ENCODE measurements around the gene PEX10.

PEX10 gene

DNA sequence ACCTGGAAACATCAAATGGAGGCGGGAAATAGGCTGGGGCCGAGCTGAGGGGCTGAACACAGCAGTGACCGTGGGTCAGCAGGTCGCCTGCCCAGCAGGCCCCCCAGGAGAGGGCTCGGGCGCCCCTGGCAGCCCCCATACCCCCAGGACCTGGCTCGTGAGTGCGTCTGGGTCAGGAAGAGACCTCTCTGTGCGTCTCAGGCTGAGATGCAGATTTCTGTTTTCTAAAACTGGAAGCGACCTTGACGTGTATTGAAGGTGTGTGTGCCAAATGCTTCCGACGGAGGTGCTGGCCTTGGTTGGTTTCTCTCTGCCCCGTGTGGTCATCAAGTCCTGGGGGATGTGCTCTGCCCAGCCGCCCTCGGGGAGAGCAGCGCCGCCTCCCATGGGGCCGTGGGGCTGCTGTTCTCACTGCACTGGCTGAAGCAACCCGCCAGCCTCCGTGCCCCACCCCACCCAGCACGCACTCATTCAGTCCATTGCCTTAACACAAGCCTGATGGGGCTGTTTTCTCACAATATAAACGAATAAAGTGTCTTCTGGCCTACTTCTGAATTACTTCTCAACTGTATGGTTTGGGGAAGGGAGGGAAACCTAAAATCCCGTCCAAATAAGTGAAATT, 7.4 kb downstream of the PEX10 start:
- DNase-seq (ENCODE audit: low spot score), result no peak

DNA sequence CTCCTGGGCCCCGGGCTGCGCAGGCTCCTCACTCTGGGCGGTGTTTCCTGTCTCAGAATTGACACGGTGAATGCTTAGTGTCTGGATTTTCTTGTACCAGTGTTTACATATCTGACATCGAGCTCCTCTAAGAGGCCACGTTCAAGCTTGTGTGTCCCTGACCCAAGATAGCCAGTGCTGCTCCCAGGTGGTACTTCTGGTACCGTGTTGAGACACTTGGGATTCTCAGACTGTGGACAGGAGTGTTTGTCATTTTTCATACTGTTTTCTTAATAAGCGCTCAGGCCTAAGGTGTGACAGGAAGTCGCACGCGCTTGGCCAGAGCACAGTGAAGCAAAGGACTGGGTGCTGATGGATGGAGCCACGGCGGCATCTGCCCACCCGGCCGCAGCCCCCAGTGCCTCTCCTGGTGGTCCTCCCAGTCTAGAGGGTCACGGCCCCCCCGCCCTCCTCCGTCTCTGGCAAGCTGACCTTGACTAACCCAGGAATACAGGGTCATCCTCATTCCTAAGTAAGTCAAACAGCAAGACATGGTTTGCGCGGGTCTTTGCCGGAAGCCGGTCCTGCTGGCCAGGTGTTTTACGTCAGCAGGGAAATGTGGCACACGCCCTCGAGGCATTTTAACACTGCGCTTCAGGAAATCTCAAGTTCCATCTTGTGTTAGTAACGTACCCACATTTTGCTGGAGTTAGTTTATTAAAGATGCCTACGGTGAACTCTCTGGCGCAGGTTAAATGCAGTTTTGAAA, 8.0 kb downstream of the PEX10 start:
- no peak for DNase-seq (ENCODE audit: low spot score)

DNA sequence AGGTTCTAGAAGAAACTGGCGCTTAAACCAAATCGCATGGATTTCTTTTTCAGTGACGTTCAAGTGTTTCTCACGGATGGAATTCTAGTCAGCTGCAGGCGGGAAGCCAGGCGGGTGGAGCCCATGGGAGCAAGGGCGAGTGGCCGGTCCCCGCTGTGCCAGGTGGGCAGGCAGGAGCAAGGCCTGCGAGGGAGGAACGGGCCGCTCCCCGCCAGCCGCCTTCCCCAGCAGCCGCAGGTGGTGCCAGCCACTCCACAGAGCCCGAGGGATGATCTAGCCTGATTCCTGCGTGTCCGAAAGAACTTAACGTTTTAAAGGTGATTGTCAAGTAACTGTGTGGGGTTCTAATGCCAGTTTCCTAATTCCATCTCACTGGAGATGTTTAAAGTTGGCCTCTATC, 9.1 kb downstream of the PEX10 start:
- no peak for DNase-seq (ENCODE audit: low spot score)

DNA sequence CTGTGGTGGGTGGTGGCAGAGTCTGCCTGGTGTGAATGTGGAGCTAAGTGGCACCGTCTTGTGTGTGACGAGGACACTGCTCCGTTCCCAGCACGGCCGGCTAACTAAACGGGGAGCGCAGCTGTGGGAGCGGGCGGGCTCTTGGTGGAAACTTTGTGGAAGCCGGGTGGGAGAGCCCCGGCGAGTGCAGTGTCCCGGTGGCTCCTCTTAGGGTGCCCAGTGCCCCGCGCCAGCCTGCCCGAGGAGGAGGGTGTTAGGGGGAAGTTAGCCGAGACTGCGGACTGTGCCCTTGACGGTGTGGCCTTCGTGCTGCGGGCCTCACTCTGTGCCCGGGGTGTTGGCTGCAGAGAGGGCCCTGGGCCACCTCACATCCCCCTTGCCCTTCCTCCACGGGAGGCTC, 9.9 kb downstream of the PEX10 start:
- no peak for DNase-seq (ENCODE audit: low spot score)

DNA sequence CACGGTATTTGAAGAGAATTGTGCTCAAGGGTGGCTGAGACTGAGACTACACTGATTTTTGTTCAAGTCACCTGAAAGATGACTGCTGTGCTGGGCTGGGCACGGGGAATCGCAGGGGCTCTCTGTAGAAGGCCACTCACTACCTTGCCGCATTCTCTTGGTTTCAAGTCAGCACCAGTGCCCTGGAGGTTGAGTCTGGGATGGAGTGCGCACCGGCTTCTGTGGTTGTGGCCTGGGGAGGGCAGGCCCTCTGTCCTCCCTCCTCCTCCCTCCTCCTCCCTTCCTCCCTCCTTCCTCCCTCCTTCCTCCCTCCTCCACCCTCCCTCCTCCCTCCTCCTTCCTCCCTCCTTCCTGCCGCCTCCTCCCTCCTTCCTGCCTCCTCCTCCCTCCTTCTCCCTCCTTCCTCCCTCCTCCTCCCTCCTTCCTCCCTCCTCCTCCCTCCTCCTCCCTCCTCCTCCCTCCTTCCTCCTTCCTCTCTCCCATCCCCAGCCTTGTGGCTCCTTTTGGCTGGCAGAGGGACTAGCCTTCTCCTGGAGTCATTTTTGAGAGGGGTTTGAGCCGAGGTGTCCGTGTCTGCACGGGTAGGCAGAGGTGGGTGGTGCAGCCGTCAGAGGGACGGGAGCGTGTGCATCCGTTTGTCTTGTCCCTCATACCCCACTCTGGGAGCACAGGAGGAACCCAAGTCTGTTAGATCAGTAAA, 11.3 kb downstream of the PEX10 start:
- no peak for DNase-seq (ENCODE audit: low spot score)

DNA sequence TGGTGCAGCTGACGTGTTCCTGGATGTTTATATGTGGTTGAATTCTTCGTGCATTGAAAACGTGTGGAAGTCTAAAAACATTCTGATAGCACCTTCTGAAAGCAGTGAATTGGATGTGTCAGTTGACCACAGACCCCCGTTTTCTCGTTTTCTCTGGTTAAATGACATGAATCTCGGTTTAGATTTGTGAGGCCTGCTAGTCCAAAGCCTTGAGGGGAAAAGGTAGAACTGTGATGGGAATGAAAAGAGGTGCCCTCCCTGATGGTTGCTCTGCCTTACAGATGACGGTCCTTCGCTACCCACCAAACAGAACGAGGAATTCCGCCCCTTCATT, 11.8 kb downstream of the PEX10 start:
- no peak for DNase-seq (ENCODE audit: low spot score)

DNA sequence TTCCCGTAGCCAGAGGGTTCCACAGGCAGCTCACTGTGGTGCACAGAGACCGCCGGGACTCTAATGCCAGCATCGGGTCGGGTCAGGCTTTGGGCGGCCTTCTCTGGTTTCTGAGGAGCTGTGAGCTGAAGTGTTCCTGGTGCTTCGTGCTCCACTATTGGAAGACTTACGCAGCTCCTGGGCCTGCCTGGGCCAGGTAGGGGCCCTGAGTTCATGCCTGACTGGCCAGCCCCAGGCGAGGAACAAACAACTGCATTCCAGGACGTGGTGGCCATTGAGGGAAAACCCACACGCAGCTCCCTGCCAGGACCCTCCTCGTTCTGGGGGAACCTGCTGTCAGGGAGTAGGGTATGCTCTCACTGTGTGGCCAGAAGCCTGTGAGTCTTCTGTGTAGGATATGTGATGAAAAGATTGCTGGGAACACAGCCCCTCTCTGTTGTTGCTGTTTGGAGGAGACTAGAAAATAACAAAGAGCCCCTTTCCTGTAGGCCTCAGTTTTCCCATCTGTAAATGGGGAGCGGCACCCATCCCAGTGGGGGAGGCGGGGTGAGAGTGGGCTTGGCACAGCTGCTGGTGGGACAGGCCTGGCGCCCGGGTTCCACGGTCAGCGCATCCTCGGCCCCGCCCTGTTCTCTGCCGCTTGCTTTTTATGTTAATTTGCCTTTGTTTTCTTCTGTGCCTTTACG, 12.3 kb downstream of the PEX10 start:
- DNase-seq (ENCODE audit: low spot score), result no peak

DNA sequence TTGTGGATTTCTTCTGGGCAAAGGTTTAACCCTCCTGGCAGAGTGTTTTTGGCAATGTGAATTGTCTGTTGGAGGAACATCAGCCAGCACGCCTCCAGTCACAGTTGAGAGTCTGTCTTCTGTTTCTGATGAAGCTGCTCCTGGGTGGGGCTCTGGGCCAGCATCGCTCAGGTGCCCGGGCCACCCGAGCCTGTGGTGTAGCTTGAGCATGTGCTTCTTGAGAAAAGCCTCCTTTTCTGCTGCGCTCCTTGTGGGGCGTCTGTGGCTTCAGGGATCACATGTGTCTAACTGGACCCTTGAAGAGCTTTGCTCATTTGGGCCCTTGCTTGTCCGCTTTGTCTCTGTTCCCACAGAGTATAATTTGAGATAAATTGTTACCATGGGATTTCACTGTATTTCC, 13.5 kb downstream of the PEX10 start:
- DNase-seq (ENCODE audit: low spot score), result no peak

DNA sequence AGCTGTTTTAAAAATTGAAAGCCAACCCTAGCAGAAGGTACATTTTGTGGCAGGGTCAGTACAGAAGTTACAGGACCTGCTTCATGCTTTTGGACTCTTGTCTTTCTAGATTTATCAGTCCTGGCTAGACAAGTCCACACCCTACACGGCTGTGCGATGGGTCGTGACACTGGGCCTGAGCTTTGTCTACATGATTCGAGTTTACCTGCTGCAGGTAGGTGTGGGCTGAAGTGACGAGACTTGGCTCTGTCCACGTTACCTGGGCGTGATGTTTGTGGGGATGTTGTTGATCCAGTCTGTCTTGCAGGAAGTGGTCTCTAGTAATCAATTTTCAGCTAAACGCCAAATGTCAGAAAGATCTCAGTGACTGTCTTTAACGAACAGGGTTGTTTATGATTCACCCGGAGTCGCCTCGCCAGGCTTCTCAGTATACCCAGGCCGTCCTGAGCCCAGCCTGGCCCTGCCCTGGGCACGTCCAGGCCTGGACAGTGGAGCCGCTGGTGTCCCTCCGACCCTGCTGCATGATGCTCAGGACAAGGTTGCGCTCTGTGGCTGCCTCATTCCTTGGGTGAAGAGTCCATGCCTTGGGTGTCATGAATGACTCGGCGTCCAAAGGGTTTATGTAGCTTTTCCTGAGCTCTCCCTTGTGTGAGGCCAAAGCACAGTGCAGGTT, 15.2 kb downstream of the PEX10 start:
- no peak for DNase-seq (ENCODE audit: low spot score)

DNA sequence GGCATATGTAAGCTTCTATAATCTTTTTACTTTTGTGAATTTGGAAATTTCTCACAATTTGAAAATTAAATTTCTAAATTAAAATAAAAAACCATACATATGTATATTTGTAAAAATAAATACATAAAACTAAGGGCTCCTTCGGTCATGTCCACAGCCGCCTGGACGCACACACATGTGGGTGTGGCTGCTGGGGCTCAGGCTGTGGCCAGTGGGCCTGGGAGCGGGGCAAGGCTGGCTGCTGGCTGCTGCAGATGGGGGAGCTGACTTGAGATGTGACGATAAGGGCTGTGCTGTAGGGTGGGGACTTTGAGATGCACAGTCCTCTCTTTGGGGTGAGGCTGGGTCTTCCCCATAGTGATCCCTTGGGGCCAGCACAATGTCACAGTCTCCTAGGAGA, 15.9 kb downstream of the PEX10 start:
- DNase-seq (ENCODE audit: low spot score), result no peak

DNA sequence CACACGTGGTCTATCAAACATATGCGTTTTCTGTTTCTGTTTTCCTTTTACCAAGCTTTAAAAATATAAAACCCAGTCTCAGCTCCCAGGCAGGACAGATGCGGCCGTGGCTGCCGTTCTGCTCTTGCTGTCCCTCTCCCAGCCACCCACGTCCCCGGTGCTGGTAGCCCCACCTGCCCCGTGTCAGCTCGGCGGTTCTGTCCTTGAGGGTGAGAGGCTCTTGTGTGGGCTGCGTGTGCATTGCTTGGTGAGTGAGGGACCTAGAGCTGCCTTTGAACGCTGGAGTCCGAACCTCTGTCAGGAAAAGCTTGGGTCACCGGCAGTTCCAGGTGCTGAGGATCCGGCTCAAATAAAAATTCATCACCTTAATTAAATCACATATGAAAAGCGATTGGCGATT, 16.3 kb downstream of the PEX10 start:
- DNase-seq (ENCODE audit: low spot score), result no peak

DNA sequence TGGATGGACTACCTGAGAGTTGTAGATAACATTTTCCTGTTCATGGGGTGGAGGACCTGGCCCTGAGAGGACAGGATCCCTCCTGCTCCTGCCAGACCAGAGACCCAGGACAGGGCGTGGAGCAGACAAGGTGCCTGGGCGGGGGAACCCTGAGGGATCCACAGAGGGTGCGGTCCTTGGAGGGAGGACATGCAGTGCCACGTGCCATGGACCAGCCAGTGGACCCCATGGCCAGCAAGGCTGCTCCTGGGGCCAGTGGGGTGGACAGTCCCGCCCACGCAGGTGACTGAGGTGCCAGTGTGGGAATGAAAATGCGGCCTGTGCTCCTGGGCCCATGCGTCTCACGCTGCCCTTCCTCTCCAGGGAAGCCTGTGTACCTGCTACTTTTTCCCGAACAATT, 17.1 kb downstream of the PEX10 start:
- DNase-seq (ENCODE audit: low spot score), result no peak

DNA sequence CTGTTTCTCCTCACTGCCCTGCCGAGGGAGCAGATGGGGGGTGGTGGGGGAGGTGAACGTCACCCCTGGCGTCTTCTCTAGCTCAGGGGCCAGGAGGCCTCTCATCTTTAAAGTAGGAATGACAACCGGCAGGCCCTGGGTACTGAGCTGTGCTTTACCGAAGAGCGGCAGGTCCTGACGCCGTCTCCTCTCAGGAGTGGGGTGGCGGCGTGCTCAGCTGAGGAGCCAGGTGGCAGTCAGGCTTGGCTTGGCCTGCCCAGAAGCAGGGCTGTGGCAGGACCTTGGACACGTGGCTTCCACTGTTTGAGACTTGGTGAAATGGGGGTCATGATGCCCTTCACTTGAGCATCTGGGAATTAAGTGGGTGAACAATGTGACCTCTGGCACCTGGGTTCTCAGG, 17.6 kb downstream of the PEX10 start:
- no peak for DNase-seq (ENCODE audit: low spot score)

DNA sequence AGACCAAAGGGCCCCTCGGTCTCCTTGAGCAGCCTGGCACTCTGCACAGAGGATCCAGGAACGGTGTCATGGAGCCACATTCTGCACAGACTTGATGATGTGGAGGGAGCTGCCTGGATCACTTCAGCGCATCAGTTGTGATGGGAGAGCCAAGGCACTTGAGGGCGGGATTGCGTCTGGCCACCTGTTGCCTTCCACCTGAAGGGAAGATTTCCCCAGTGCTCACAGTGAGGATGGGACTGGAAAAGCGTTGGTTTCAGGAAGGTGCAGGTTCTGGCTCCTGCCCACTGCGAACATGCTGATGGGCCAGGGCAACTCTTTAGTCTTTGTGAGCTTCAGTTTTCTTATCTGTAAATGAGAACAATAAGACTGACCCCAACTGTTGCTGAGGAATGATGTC, 18.1 kb downstream of the PEX10 start:
- no peak for DNase-seq (ENCODE audit: low spot score)

DNA sequence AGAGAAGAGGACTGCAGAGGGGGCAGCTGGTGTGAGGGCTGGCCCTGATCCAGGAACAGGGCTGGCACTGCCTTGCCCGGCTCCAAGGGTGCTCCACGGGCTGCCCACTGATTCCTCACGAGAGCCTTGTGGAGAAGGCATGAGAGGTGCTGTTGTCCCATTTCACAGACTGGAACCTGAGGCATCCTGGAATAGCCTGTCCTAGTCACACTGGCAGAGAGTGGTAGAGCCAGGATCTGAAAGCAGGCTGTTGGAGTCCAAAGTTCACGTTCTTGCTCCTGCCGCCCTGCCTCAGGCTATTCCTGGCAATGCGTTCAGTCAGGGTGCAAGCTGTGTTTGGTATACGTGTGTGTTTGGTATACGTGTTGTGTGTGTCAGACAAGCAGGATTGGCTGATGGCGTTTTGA, 18.9 kb downstream of the PEX10 start:
- no peak for DNase-seq (ENCODE audit: low spot score)

DNA sequence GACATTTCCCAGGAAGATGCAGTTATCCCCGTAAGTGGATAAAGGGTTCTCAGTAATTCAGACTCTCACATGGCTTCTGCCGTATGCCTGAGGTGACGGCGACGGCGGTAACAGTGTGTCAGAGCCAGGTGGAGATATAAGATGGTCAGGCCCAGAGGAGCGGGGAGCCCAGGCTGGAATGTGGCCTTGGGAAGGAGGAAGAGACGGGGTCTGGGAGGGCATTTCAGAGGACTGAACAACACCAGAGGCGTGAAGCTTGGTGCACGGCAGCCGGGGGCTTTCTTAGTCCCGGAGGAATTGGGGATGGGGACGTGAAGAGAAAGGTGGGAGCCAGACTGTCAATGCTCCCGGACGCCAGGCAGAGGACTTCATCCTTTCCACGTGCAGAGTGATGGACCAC, 19.7 kb downstream of the PEX10 start:
- no peak for DNase-seq (ENCODE audit: low spot score)

DNA sequence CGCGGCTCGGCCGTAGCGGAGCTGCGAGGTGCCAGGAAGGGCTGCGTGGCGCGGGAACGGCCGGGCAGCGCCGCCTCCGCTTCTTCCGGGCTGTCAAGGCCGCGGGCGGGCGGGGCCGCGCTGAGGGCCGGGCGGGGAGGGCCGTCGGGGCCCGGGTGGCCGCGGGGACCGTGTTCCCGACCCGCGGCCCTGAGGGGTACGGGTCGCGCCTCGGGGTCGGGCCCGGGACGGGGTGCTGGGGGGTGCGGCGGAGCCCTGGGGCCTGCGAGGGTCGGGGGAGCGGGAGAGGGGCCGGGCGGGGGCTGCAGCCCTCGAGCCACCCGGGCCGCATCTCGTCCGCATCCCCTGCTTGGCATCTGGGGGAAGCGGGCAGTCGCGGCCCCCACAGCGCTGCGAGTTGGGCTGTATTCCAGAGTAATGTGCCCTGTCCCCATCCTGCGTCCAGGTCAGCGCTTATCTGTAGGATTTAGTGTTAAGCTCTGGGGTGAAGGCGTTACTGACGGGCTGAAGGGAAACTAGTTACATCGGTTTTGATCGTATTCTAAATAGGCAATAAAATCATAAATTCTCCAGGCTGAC, 20.3 kb downstream of the PEX10 start:
- no peak for DNase-seq (ENCODE audit: low spot score)

DNA sequence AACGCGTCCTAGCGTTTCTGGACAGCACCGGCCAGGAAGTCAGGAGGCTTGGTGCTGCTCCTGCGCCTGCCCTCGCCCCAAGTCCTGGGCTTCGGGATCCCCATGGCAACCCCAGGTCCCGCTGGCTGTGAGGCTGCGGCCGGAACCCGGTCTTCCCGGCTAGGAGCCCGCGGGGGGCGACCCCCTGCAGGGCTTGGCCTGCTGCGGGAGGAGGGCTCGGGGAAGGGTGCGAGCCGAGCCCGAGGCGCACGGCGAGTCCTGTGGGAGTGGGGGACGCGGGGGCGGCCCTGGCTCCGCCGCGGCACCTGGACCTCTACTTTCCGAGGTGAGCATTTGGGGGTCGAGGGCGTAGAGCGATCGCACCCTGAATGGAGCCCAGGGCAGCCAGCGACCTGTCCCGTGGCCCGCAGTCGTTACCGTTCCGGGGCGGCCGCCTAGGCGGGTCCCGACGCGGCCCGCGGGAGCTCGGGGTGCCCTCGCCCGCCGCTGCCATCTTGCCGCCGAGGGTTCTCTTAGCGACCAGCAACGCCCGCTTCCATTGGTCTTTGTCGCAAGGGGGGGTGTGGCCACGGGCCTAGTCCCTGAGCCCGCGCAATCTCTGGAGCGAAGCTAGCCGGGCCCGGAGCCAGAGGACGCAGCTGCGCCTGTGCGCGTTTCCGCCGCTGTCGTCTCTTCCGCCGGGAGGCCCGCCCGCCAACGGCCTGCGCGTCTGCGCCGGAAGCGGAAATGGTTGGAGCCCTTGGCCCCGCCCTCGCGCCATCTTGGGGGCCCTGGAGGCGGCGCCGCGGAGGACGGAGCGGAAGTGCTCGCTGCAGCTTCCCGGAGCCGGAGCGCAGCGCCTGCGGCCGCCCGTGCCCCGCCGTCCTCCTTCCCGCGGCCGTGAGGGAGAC, 21.1 kb downstream of the PEX10 start, which contains the start of the genes MORN1 and RER1:
Gene MORN1 (minus strand): TSS at position 514 of the 890 bp plus-strand sequence. CDS start 21 bp downstream, at position 493.
Gene RER1 (plus strand): TSS at position 801 of the 890 bp plus-strand sequence. CDS start 3,950 bp downstream, outside the sequence.
- peak; percentile 99 for DNase-seq (ENCODE audit: low spot score)

DNA sequence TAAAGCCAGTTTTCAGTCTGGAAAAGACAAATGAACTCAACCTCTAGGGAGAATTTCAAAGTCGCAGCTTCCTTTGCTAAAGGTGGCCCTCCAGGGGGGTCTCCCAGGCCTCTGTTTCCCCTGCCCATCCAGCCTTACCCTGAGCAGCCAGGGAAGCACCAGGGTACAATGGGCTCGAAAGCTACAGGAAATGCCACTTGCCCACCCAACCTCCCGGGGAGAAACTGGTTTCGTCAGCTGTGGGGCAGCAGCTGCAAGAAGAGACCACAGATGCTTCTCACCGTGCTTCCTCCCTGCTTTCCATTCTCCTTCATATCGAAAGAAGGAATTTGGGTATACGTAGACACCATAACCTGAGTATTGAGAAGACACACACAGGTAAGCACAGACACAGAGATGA, 22.7 kb downstream of the PEX10 start:
- no peak for DNase-seq (ENCODE audit: low spot score)

DNA sequence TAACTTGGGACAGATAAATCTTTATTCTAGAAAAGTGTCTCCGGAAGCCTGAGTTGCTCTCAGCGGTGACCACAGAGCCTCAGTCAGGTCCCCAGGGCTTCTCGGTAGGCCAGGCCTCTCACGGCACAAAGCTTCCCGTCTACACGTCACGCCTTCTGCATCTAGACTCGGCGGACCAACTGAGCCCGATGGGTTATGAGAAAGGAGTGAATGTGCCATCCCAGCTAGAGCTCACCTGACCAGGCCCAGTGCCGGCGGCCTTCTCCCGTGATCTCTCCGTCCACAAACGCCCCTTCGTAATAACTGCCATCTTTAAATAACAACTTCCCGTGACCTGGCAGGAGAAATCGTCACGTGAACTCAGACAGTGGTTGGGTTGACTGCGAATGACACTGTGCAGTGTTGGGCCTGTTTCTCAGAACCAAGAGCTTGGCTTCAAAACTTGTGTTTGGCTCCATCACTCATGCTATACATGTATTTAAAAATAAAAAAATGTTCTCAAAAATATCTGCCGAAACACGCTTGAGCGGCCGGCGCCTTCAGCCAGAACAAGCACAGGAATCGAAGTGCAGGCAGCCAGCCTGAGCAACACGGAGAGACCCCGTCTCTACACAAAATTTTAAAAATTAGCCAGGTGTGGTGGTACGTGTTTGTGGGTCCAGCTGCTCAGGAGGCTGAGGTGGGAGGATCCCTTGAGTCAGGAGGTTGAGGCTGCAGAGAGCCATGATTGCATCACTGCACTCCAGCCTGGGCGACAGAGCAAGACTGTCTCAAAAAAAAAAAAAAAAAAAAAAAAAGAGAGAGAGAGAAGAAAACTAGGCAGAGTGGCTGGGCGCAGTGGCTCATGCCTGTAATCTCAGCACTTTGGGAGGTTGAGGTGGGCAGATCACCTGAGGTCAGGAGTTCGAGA, 24.1 kb downstream of the PEX10 start:
- DNase-seq (ENCODE audit: low spot score), result no peak

Measured in CD4-positive, alpha-beta T cell treated with Interleukin-6 at 100 ng/mL for 8 hours (primary cell).